GM21825 (cell line): ENCODE data around the gene INAFM2.

ENCODE experiments used
- ATAC-seq: cut with Tn5 transposase; IDR thresholded peaks from one replicate; pipeline ENCODE4 v1.9.1; 2021; ENCODE audit warnings: mild to moderate bottlenecking, moderate library complexity; ENCODE audit not compliant: unreplicated experiment

The INAFM2 gene

GRCh38 chr15:40358471-40359353 lies 35.2 kb downstream of the INAFM2 start:
- ATAC-seq = peak; percentile 30

GRCh38 chr15:40360015-40360414 lies 36.5 kb downstream of the INAFM2 start:
- no peak for ATAC-seq

DNA sequence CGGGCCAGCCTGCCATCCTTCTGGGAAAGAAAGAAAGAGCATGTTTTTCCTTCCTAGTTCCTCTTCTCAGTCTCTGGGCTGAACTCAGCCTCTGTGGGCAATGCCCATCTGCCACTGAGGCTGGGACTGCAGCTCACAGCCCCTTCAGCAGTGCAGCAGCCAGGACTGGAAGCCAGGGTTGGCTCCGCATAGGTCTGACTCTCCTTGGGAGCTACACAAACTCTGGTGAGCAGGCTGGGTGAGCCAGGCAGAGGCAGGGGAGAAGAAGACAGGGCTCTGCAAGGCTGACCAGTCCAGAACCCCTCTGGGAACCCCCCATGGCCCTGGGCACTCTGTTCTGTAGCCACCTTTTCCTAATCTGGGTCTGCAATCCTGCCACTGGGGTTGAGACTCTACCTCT lies 38.1 kb downstream of the INAFM2 start:
- no peak for ATAC-seq

DNA sequence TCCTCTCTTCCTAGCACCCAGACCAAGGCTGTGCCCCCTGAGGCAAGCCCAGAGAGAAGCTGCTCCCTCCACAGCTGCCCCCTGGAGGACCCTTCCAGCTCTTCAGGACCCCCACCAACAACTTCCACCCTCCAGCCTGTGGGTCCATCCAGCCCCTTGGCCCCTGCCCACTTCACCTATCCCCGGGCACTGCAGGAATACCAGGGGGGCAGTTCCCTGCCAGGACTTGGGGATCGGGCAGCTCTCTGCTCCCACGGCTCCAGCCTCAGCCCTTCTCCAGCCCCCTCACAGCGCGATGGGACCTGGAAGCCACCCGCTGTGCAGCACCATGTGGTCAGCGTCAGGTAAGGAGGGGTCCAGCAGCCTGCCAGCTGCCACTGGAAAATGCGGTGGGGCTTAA lies 40.1 kb downstream of the INAFM2 start:
- ATAC-seq = no peak

- no peak for ATAC-seq
Measured at GRCh38 chr15:40364251-40364650, 40.8 kb downstream of the INAFM2 start.

DNA sequence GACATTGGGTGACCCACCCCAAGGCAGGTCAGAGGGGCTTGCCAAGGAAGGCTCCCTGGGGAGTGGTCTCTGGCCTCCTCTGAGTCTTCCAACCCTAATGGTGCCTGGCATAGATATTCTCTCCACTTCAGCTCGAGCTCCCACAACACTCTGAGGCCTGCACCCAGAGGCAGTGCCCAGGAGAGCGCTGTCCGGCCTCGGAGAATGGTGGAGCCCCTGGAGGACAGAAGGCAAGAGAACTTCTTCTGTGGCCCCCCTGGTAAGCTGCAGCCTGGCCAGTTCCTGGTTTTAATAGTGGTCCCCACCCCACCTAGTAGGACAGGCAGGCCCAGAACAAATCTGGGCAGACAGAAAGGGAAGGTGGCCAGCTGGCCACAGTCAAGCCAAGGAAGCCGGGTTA lies 41.5 kb downstream of the INAFM2 start:
- ATAC-seq = no peak

- no peak for ATAC-seq
Measured at GRCh38 chr15:40365624-40366456, 42.3 kb downstream of the INAFM2 start.

DNA sequence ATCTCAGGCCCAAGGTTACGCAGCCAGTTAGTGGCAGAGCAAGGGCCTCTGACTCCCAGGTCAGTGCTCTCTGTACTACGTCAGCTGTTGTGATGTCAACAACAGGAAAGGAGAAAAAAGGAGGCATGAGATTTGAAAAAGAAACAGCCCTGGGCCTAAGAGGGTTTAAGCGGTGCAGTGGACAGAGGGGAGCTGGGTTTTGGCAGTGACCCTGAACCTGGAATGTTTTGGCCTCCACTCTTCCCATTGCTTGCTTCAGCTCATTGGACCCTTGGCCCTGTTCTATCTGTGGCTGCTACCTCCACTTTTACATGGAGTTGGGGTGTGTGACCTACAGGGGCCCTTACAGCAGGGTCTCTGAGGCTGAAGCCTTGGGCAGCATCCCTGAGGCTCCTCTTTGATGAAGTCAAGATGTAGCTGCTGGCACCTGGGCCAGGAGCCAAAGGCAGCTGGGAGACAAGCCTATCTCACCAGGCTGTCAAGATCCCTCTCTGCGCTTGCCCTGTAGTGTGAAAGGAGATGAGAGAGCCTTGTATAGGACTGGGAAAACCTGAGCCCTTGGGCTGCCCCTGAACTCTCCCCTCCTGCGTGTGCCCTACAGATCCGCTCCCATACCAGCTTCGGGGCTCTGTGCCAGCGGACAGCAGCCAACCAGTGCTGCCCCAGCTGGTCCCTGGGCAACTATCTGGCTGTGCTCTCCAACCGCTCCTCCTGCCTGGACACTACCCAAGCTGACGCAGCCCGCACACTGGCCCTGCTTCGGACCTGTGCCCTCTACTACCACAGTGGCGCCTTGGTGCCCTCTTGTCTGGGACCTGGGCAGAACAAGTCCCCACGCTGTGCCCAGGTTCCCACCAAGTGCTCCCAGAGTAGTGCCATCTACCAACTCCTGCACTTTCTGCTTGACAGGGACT lies 43.2 kb downstream of the INAFM2 start:
- no peak for ATAC-seq

- no peak for ATAC-seq
Measured at GRCh38 chr15:40367371-40367685, 43.8 kb downstream of the INAFM2 start.

DNA sequence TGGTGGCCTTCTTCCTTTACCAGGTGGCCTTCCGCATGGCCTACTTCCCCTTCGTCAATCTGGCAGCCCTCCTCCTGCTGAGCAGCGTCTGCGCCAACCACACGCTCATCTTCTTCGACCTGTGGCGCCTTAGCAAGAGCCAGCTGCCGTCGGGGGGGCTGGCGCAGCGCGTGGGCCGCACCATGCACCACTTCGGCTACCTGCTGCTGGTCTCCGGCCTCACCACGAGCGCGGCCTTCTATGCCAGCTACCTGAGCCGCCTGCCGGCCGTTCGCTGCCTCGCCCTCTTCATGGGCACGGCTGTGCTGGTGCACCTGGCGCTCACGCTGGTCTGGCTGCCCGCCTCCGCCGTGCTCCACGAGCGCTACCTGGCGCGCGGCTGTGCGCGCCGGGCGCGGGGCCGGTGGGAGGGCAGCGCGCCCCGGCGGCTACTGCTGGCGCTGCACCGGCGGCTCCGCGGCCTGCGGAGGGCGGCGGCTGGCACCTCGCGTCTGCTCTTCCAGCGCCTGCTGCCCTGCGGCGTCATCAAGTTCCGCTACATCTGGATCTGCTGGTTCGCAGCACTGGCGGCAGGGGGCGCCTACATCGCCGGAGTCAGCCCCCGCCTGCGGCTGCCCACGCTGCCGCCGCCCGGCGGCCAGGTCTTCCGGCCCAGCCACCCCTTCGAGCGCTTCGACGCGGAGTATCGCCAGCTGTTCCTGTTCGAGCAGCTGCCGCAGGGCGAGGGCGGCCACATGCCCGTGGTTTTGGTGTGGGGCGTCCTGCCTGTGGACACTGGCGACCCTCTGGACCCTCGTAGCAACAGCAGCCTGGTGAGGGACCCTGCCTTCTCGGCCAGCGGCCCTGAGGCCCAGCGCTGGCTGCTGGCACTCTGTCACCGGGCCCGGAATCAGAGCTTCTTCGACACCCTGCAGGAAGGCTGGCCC lies 44.5 kb downstream of the INAFM2 start:
- peak; percentile 81 for ATAC-seq

DNA sequence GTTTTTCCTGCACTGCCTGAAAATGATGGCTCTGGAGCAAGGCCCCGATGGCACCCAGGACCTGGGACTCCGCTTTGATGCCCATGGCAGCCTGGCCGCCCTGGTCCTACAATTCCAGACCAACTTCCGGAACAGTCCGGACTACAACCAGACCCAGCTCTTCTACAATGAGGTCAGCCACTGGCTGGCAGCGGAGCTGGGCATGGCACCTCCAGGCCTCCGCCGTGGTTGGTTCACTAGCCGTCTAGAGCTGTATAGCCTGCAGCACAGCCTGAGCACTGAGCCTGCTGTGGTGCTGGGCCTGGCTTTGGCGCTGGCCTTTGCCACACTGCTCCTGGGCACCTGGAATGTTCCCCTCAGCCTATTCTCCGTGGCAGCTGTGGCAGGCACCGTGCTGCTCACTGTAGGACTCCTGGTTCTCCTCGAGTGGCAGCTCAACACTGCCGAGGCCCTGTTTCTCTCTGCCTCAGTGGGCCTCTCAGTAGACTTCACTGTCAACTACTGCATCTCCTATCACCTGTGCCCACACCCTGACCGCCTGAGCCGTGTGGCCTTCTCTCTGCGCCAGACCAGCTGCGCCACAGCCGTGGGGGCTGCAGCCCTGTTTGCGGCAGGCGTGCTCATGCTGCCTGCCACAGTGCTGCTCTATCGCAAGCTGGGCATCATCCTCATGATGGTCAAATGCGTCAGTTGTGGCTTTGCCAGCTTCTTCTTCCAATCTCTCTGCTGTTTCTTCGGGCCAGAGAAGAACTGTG lies 45.4 kb downstream of the INAFM2 start:
- ATAC-seq = no peak

- ATAC-seq = no peak
Measured at GRCh38 chr15:40369474-40369869, 46.0 kb downstream of the INAFM2 start.

DNA sequence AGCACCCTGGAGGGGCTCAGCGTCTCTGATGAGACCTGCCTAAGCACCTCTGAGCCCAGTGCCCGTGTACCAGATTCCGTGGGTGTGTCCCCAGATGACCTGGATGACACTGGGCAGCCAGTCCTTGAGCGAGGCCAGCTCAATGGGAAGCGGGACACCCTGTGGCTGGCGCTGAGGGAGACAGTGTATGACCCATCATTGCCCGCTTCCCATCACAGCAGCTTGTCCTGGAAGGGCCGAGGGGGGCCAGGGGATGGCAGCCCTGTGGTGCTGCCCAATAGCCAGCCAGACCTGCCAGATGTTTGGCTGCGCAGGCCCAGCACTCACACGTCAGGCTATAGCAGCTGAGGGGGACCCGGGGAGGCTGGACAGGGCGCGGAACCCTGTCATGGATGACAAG lies 46.5 kb downstream of the INAFM2 start:
- no peak for ATAC-seq

DNA sequence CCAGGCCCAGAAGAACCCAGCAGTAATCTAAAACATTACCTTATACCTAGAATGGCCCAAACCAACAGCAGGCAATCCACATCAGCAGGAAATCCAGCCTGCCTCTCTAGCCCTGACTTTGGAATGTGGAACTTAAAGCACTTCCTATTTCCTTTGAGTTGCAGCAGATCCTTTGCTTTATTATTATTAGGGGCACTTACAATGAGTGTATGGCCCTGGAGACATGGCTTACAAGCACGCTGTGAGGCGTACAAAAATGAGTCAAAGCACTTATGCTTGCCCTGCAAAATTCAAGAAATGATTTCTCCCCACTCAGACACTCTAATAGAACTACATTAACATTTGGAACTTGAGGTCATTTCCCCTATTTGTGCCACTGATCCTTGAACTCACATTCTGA lies 49.5 kb downstream of the INAFM2 start:
- no peak for ATAC-seq
